Measurements from ENCODE around the gene DDX23.

DNA sequence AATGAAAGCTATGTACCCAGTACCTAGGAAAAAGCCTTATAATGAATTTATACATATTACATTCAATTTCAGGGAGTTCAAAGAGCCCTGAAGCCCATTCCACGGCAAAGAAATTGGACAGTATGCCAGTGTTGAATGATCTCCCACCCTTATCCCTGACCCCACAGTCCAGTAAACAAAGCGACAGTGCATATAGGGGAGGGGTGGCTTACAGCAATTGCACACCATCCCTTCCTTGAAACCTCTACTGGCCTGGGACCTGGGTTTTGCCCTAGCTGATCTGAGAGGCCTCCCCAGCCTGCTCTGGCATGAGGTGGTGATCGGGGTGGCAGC, 31.0 kb upstream of the DDX23 start:
- TF ChIP-seq POLR2A (IDR thresholded peaks at IDR 0.05; ENCODE audit: low read depth, low read length) (no peak), POLR2AphosphoS5 (IDR thresholded peaks at IDR 0.05; ENCODE audit: low read depth, low read length) (no peak), TAF1 (IDR thresholded peaks at IDR 0.05; ENCODE audit: borderline replicate concordance, low read depth, low read length) (no peak)

Data from GM12892 (cell line).